Astrocyte of the spinal cord (primary cell): Measurements from ENCODE around the gene IGFBP6.
"Not testable (repeated sequence)": the region's sequence is repeated elsewhere in the genome, so short reads cannot be mapped to it uniquely, and the experiment has no call there.

ENCODE experiments used
- DNase-seq: peaks from one replicate; pipeline ENCODE4 v3.0.0; 2011; ENCODE audit warnings: low read depth, low spot score
- H3K4me3 ChIP-seq: 2 replicates; pipeline ENCODE4 v1.5.1; 2011; ENCODE audit warnings: low read depth, mild to moderate bottlenecking, low read length, moderate library complexity
- CTCF ChIP-seq: IDR thresholded peaks from 2 replicates; pipeline ENCODE4 v1.5.1; 2012; ENCODE audit warnings: low read depth, mild to moderate bottlenecking, low read length, inconsistent platforms
- in situ Hi-C: cut with HindIII; loops from 2 replicates; pipeline ENCODE4 v1.10.0; 2017; ENCODE audit warnings: low sequenced_read_pairs

Gene IGFBP6

GRCh38 chr12:53102883-53103807 is 5.7 kb downstream of the IGFBP6 start, which contains the start of gene SOAT2:
SOAT2 (plus strand) TSS chr12:53103486; CDS start chr12:53103578, 92 bp downstream.
- no peak within 1 kb of the TSS for H3K4me3 ChIP-seq
- no peak for TF ChIP-seq CTCF
- in situ Hi-C loops: no loop called here
- no peak for DNase-seq

GRCh38 chr12:53103860-53104305 is 6.4 kb downstream of the IGFBP6 start:
- in situ Hi-C loops: no loop called here
- no peak overlapping the region for H3K4me3 ChIP-seq
- no peak for DNase-seq
- no peak for TF ChIP-seq CTCF

GRCh38 chr12:53105256-53105655 is 7.8 kb downstream of the IGFBP6 start:
- TF ChIP-seq CTCF: no peak
- in situ Hi-C loops: no loop called here
- no peak overlapping the region for H3K4me3 ChIP-seq
- DNase-seq: no peak

GRCh38 chr12:53105712-53106439 is 8.4 kb downstream of the IGFBP6 start:
- no peak for DNase-seq
- TF ChIP-seq CTCF: no peak
- no peak overlapping the region for H3K4me3 ChIP-seq
- in situ Hi-C loops: no loop called here

- DNase-seq: no peak
- in situ Hi-C loops: no loop called here
- no peak for TF ChIP-seq CTCF
- no peak overlapping the region for H3K4me3 ChIP-seq
Measured at GRCh38 chr12:53107122-53107521, 9.7 kb downstream of the IGFBP6 start.

GRCh38 chr12:53112431-53112830 is 15.0 kb downstream of the IGFBP6 start:
- DNase-seq, in situ Hi-C loops, H3K4me3 ChIP-seq: not testable (repeated sequence)
